Gastrocnemius medialis (tissue), 4 donors: ENCODE data around the gene KLK13. TPM values are rescaled to one million over a fixed set of nuclear protein-coding genes. Genes with fewer than 3 reads are reported as not detected.
A peak's percentile ranks its signal among the peaks of the same experiment; 100 is the strongest.

Experiments
- ATAC-seq, 2 donors: fragments of 150-250 bp; one replicate each; pipeline ENCODE4 v1.9.1; 2016
- DNase-seq, 2 donors: peaks; one replicate each; pipeline ENCODE4 v3.0.0-alpha.2; 2019
- H3K27ac ChIP-seq, 4 donors: fragments of 200-600 bp; sonication (generic); 1 replicate in 1 of 4; 2 replicates in 3 of 4; pipeline ENCODE4 v1.5.1; 2016 to 2018; ENCODE audit warnings: mild to moderate bottlenecking in 2 of 4, moderate library complexity in 1 of 4
- H3K27me3 ChIP-seq, 3 donors: fragments of 200-600 bp; sonication (generic) in 2 of 3; 1 replicate in 1 of 3; 2 replicates in 2 of 3; pipeline versions ENCODE4 v1.5.1 to v1.6.0; 2016 to 2019; ENCODE audit warnings: mild to moderate bottlenecking in 1 of 3, moderate library complexity in 1 of 3
- H3K36me3 ChIP-seq, 2 donors: fragments of 200-600 bp; sonication (generic) in 1 of 2; one replicate each; pipeline ENCODE4 v1.5.1; 2017 to 2018
- H3K4me1 ChIP-seq, 2 donors: fragments of 200-600 bp; sonication (generic) in 1 of 2; one replicate each; pipeline ENCODE4 v1.5.1; 2016 to 2017; ENCODE audit warnings: mild to moderate bottlenecking in 2 of 2
- H3K4me3 ChIP-seq, 4 donors: fragments of 200-600 bp; sonication (generic) in 3 of 4; 1 replicate in 1 of 4; 2 replicates in 3 of 4; pipeline ENCODE4 v1.5.1; 2016 to 2019; ENCODE audit warnings: mild to moderate bottlenecking in 2 of 4
- H3K9me3 ChIP-seq, 3 donors: fragments of 200-600 bp; sonication (generic) in 2 of 3; 1 replicate in 1 of 3; 2 replicates in 2 of 3; pipeline ENCODE4 v1.5.1; 2016 to 2019
- POLR2A ChIP-seq, 2 donors: fragments of 450-650 bp; IDR thresholded peaks; one replicate each; pipeline ENCODE4 v1.6.1; 2017; ENCODE audit warnings: antibody characterized with exemption in 2 of 2, mild to moderate bottlenecking in 2 of 2, moderate library complexity in 2 of 2
- in situ Hi-C, 4 donors: fragments of 200-750 bp; cut with MboI; loops; one replicate each; pipeline versions ENCODE4 v1.15.0 to v1.8.0; 2017; ENCODE audit warnings: low sequenced_read_pairs in 4 of 4
- intact Hi-C: fragments of 100-400 bp; cut with DNase I; formaldehyde crosslinking; loops from one replicate; pipeline ENCODE4 v1.15.1; 2023; ENCODE audit warnings: low total_unique reads
- total RNA-seq, 4 donors: library from RNA; depleted of rRNA; stranded (reverse); fragments of >200 nt; gene quantifications; one replicate each; pipeline versions ENCODE4 v1.1.0 to v1.2.3, GENCODE V29; 2016
- TF ChIP-seq, protein P1 (sequence below), 5 experiments: fragments of 450-650 bp in 3 of 5; fragments of 200-600 bp in 2 of 5; sonication (generic) in 2 of 5; IDR thresholded peaks in 4 of 5; conservative IDR thresholded peaks in 1 of 5; 1 replicate in 4 of 5; 2 replicates in 1 of 5; pipeline ENCODE4 v1.5.1; 2016 to 2019; ENCODE audit warnings: antibody characterized with exemption in 5 of 5, mild to moderate bottlenecking in 3 of 5, moderate library complexity in 3 of 5

Gene KLK13
- total RNA-seq, 4 donors from 2014 or later, result not detected

DNA sequence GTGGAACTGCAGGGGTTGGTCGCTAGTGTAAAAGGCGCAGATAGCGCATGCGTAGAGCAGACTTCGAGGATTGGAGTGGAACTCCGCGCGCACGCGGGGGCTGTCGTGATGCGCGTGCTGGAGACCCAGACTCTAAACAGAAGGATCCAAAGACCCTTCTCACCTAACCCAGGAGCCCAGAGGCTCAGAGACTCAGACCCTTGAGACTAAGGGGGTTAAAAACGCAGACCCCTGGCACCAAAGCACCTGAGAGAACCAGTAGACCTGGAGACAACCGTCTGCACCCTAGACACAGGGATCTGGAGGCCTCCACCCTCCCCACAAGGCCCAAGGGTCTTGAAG lies 43.9 kb upstream of the KLK13 start:
- DNase-seq (no peak), ATAC-seq (peak; percentile 46 to 50)
- peaks cover 8 to 14% of the 10 kb centered on the region in 2 donors for H3K4me1 ChIP-seq
- in situ Hi-C loops, result loop anchor here (5.0 to 25.0 kb wide), 3 partner anchors 479 to 496 kb away; no protein-coding TSS in a partner anchor
- peak overlapping the region; percentile 62 to 87 (median 70) for H3K4me3 ChIP-seq
- H3K36me3 ChIP-seq, result peaks cover 0 to 1% of the 10 kb centered on the region in 2 donors
- peak overlapping the region; percentile 65 to 75 (median 70) for H3K27ac ChIP-seq
- TF ChIP-seq POLR2A (IDR thresholded peaks at IDR 0.05), result no peak
- TF ChIP-seq, protein P1, sequence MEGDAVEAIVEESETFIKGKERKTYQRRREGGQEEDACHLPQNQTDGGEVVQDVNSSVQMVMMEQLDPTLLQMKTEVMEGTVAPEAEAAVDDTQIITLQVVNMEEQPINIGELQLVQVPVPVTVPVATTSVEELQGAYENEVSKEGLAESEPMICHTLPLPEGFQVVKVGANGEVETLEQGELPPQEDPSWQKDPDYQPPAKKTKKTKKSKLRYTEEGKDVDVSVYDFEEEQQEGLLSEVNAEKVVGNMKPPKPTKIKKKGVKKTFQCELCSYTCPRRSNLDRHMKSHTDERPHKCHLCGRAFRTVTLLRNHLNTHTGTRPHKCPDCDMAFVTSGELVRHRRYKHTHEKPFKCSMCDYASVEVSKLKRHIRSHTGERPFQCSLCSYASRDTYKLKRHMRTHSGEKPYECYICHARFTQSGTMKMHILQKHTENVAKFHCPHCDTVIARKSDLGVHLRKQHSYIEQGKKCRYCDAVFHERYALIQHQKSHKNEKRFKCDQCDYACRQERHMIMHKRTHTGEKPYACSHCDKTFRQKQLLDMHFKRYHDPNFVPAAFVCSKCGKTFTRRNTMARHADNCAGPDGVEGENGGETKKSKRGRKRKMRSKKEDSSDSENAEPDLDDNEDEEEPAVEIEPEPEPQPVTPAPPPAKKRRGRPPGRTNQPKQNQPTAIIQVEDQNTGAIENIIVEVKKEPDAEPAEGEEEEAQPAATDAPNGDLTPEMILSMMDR (IDR thresholded peaks at IDR 0.05 in 4 of 5, conservative IDR thresholded peaks at IDR 0.05 in 1 of 5), result no peak
- no peaks in the 10 kb centered on the region for H3K9me3 ChIP-seq
- intact Hi-C loops, result loop anchor here (1.0 to 10.0 kb wide), 4 partner anchors 259 to 486 kb away; partner anchors contain the start of genes CLDND2, ETFB and ZNF175
- H3K27me3 ChIP-seq, result no peaks in the 10 kb centered on the region

DNA sequence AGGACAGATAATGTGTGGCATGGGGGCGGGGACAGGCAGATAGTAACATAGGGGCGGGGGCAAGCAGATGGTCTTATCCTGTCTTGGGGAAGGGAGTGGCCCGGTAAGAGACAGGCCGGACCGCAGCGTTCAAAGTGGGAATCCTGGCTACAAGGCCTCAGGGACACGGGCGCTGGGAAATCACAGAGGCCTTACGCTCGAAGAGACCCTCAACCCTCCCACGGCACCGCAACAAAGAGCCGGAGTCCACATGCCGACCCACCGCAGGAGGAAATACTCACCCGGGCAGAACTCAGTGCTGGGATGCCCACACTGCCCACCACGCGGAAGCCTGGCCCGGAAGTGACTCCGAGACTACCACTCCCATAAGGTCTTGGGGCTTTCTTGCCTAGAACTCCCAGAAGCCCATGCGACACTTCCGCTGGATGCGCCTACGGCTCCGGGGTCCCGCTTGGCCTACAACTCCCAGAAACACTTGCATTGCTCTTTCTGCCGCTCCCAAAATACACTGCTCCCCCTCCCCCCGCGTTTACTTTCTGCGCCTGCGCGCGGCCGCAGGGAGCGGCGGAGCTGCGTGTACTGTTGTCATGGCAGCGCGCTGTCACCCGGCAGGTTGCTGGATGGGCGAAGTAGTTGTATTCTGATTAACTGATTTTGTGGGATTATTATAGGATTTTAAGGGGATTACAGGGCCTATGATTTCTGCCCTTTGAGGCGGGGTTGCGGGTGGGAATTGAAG lies 43.3 kb upstream of the KLK13 start, which contains the start of gene CTU1:
Gene CTU1, minus strand, starts transcription at position 344 of the 739 bp plus-strand sequence. CDS start 3,840 bp downstream, outside the sequence.
- intact Hi-C loops, result loop anchor here (1.0 to 10.0 kb wide), 4 partner anchors 259 to 486 kb away; partner anchors contain the start of genes CLDND2, ETFB and ZNF175
- peaks cover 8 to 14% of the 10 kb centered on the region in 2 donors for H3K4me1 ChIP-seq
- peaks cover 0 to 5% of the 10 kb centered on the region in 2 donors for H3K36me3 ChIP-seq
- H3K27me3 ChIP-seq, result no peaks in the 10 kb centered on the region
- ATAC-seq (peak; percentile 100), DNase-seq (peak; percentile 98 to 99)
- peak within 1 kb of the TSS; percentile 65 to 87 (median 76) for H3K4me3 ChIP-seq
- no peaks in the 10 kb centered on the region for H3K9me3 ChIP-seq
- H3K27ac ChIP-seq, result peak within 1 kb of the TSS; percentile 68 to 77 (median 74)
- TF ChIP-seq, protein P1 (IDR thresholded peaks at IDR 0.05 in 4 of 5, conservative IDR thresholded peaks at IDR 0.05 in 1 of 5), result peak in 2 of 5 experiments; percentile 24 to 26
- TF ChIP-seq POLR2A (IDR thresholded peaks at IDR 0.05), result peak; percentile 34 to 63
- in situ Hi-C loops, result loop anchor here (5.0 to 25.0 kb wide), 3 partner anchors 479 to 497 kb away; no protein-coding TSS in a partner anchor

DNA sequence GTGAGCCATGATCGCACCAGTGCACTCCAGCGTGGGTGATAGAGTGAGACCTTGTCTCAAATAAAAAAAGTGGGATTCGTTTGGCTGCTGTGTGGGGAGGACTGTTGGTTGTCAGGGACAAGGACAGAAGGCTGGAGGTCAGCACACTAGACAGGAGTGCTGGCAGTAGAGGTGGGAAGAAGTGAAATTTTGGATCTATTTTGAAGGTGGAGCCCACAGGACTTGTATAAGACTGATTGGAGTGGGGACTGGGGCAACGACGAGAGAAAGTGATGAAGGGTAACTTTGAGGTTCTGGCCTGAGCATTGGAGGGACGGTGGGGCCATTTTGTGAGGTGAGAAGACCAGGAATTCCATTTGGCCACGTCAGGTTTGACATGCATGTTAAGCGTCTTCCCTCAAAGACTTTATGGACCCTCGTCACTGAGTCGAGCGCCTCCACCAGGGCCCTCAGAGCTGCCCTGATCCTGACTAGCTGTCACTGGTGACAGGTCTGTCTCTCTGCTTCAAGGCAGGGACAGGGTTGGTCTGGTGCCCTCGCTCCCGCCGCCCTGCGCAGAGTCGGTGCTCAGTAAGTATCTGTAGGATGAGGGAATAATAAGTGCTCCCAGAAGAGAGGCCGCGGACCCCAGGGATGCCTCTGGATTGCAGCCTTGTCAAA lies 42.6 kb upstream of the KLK13 start:
- no peak for DNase-seq

DNA sequence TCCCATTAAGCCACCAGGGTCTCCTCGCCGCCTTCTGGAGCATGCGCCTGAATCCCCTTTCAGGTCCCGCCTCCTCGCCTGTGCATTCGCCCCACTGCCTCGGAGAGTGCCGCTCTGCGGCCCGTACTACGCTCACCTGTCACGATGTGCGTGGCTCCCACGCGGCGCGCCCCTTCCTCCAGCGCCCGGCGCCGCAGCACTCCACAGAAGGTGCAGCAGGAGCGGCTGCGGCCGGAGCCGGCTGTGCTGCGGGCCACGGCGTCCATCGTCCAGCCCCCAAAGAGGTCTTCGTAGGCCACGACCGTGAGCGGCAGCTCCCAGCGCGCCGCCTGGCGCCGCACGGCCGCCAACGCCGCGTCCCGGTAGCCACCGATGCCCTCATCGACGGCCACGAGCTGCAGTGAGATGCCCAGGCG lies 39.0 kb upstream of the KLK13 start:
- Histone ChIP-seq H3K9me3 (no peaks in the 10 kb centered on the region), H3K36me3 (peaks cover 0 to 21% of the 10 kb centered on the region in 2 donors), H3K27ac (no peak overlapping the region), H3K4me3 (no peak overlapping the region), H3K27me3 (no peaks in the 10 kb centered on the region), H3K4me1 (peaks cover 15 to 16% of the 10 kb centered on the region in 2 donors)
- no peak for DNase-seq
- TF ChIP-seq, protein P1 (IDR thresholded peaks at IDR 0.05 in 4 of 5, conservative IDR thresholded peaks at IDR 0.05 in 1 of 5), result no peak
- TF ChIP-seq POLR2A (IDR thresholded peaks at IDR 0.05), result no peak
- in situ Hi-C loops, result loop anchor here in 2 of 4 donors (10.0 to 25.0 kb wide), 2 partner anchors 483 to 501 kb away; no protein-coding TSS in a partner anchor
- intact Hi-C loops, result loop anchor here (10.0 kb wide), 1 partner anchor 299 kb away; no protein-coding TSS in a partner anchor
- no peak for ATAC-seq

More for the DNA sequence above, 42.6 kb upstream of the KLK13 start:
- no peaks in the 10 kb centered on the region for H3K27me3 ChIP-seq
- peaks cover 0 to 10% of the 10 kb centered on the region in 2 donors for H3K36me3 ChIP-seq
- H3K4me3 ChIP-seq, result peak overlapping the region; percentile 65 to 87 (median 76)
- intact Hi-C loops, result loop anchor here (1.0 to 10.0 kb wide), 4 partner anchors 260 to 487 kb away; partner anchors contain the start of genes CLDND2, ETFB and ZNF175
- ATAC-seq, result no peak
- H3K27ac ChIP-seq, result peak overlapping the region; percentile 68 to 77 (median 74)
- no peaks in the 10 kb centered on the region for H3K9me3 ChIP-seq
- peaks cover 8 to 14% of the 10 kb centered on the region in 2 donors for H3K4me1 ChIP-seq
- in situ Hi-C loops, result loop anchor here (5.0 to 25.0 kb wide), 3 partner anchors 480 to 497 kb away; no protein-coding TSS in a partner anchor
- TF ChIP-seq POLR2A (IDR thresholded peaks at IDR 0.05), result no peak
- TF ChIP-seq, protein P1 (IDR thresholded peaks at IDR 0.05 in 4 of 5, conservative IDR thresholded peaks at IDR 0.05 in 1 of 5), result no peak
